Neural cell (in vitro differentiated cells): Measurements from ENCODE around the gene C1orf21. TPM values are rescaled to one million over a fixed set of nuclear protein-coding genes. Genes with fewer than 3 reads are reported as not detected.
"Not testable (repeated sequence)": the region's sequence is repeated elsewhere in the genome, so short reads cannot be mapped to it uniquely, and the experiment has no call there.

Source experiments
- H2AFZ ChIP-seq: fragments of 200-600, 300-800 bp; sonication (generic), shearing (Covaris generic); 2 replicates; pipeline ENCODE4 v1.6.0; 2014; ENCODE audit warnings: low read depth, mild to moderate bottlenecking, antibody characterized with exemption, low read length, moderate library complexity
- H3F3A ChIP-seq: fragments of 200-600 bp; shearing (Covaris generic); 2 replicates; pipeline ENCODE4 v1.6.1; 2016; ENCODE audit warnings: mild to moderate bottlenecking, moderate library complexity, mixed read lengths, antibody characterized with exemption, low read length; ENCODE audit not compliant: insufficient read depth, poor library complexity, severe bottlenecking
- H3K27ac ChIP-seq: fragments of 200-600, 300-800 bp; sonication (generic), shearing (Covaris generic); 2 replicates; pipeline ENCODE4 v1.5.1; 2014; ENCODE audit warnings: mild to moderate bottlenecking, low read length, moderate library complexity
- H3K27me3 ChIP-seq: fragments of 300-800, 200-600 bp; sonication (generic), shearing (Covaris generic); 2 replicates; pipeline ENCODE4 v1.6.0; 2014; ENCODE audit warnings: mild to moderate bottlenecking, low read depth, low read length, moderate library complexity; ENCODE audit not compliant: insufficient read depth
- H3K36me3 ChIP-seq: fragments of 300-800, 200-600 bp; sonication (generic), shearing (Covaris generic); 2 replicates; pipeline ENCODE4 v1.5.1; 2014; ENCODE audit warnings: mild to moderate bottlenecking, antibody characterized with exemption, low read length, moderate library complexity; ENCODE audit not compliant: insufficient read depth
- H3K4me2 ChIP-seq: fragments of 300-800, 200-600 bp; sonication (generic), shearing (Covaris generic); 2 replicates; pipeline ENCODE4 v1.6.0; 2014; ENCODE audit warnings: mild to moderate bottlenecking, low read length
- H3K4me3 ChIP-seq: fragments of 300-800, 200-600 bp; sonication (generic), shearing (Covaris generic); 2 replicates; pipeline ENCODE4 v1.5.1; 2014; ENCODE audit warnings: mild to moderate bottlenecking, low read length, moderate library complexity
- H3K79me2 ChIP-seq: fragments of 200-600 bp; shearing (Covaris generic); replicated peaks from 2 replicates; pipeline ENCODE4 v1.6.0; 2014; ENCODE audit warnings: mild to moderate bottlenecking, low read length, moderate library complexity; ENCODE audit not compliant: insufficient read depth
- H3K9ac ChIP-seq: fragments of 300-800, 200-600 bp; sonication (generic), shearing (Covaris generic); 2 replicates; pipeline ENCODE4 v1.6.1; 2016; ENCODE audit warnings: mild to moderate bottlenecking, low read length, mixed read lengths
- H3K9me2 ChIP-seq: fragments of 200-600 bp; shearing (Covaris generic); 2 replicates; pipeline ENCODE4 v1.6.1; 2016; ENCODE audit warnings: mild to moderate bottlenecking, low read length, mixed read lengths; ENCODE audit not compliant: insufficient read depth
- H3K9me3 ChIP-seq: fragments of 200-600, 300-800 bp; sonication (generic), shearing (Covaris generic); 2 replicates; pipeline ENCODE4 v1.6.1; 2016; ENCODE audit warnings: mild to moderate bottlenecking, mixed run types, low read length, moderate library complexity, mixed read lengths
- H4K20me1 ChIP-seq: fragments of 200-600 bp; shearing (Covaris generic); 2 replicates; pipeline ENCODE4 v1.6.1; 2016; ENCODE audit warnings: mild to moderate bottlenecking, mixed run types; ENCODE audit not compliant: insufficient read depth
- EP300 ChIP-seq: fragments of 450-650 bp; conservative IDR thresholded peaks from 2 replicates; pipeline ENCODE4 v1.6.1; 2014; ENCODE audit warnings: antibody characterized with exemption, mild to moderate bottlenecking, moderate library complexity; ENCODE audit not compliant: poor library complexity, severe bottlenecking
- EZH2 ChIP-seq: fragments of 200-600, 300-800 bp; shearing (Covaris generic), sonication (generic); IDR thresholded peaks from 2 replicates; pipeline ENCODE4 v1.6.1; 2014; ENCODE audit warnings: antibody characterized with exemption, low read length, borderline replicate concordance, mild to moderate bottlenecking; ENCODE audit not compliant: insufficient read depth, poor library complexity, severe bottlenecking
- MXI1 ChIP-seq: fragments of 450-650 bp; conservative IDR thresholded peaks from 2 replicates; pipeline ENCODE4 v1.6.1; 2014; ENCODE audit warnings: antibody characterized with exemption, mild to moderate bottlenecking; ENCODE audit not compliant: poor library complexity, severe bottlenecking
- POLR2AphosphoS5 ChIP-seq: IDR thresholded peaks from 2 replicates; pipeline ENCODE4 v1.6.1; 2012
- RAD21 ChIP-seq: fragments of 450-650 bp; conservative IDR thresholded peaks from 2 replicates; pipeline ENCODE4 v1.6.1; 2014; ENCODE audit warnings: antibody characterized with exemption, mild to moderate bottlenecking, moderate library complexity
- SMC3 ChIP-seq: fragments of 450-650 bp; conservative IDR thresholded peaks from 2 replicates; pipeline ENCODE4 v1.6.1; 2014; ENCODE audit warnings: antibody characterized with exemption, mild to moderate bottlenecking, moderate library complexity; ENCODE audit not compliant: poor library complexity
- TAF1 ChIP-seq: IDR thresholded peaks from 2 replicates; pipeline ENCODE4 v1.6.1; 2012; ENCODE audit warnings: low read depth
- polyA plus RNA-seq: library from polyadenylated mRNA; depleted of rRNA; stranded (reverse); fragments of >200 nt; gene quantifications from 2 replicates; pipeline ENCODE4 v1.2.3, GENCODE V29; 2014
- TF ChIP-seq, protein P1 (sequence below): IDR thresholded peaks from 2 replicates; pipeline ENCODE4 v1.6.1; 2012; ENCODE audit warnings: borderline replicate concordance
- TF ChIP-seq, protein P2 (sequence below): fragments of 450-650 bp; IDR thresholded peaks from 2 replicates; pipeline ENCODE4 v1.5.1; 2014; ENCODE audit warnings: antibody characterized with exemption, mild to moderate bottlenecking, moderate library complexity; ENCODE audit not compliant: poor library complexity, severe bottlenecking

The C1orf21 gene
- polyA plus RNA-seq, 1 donor from 2014 or later, result 21.1 TPM

DNA sequence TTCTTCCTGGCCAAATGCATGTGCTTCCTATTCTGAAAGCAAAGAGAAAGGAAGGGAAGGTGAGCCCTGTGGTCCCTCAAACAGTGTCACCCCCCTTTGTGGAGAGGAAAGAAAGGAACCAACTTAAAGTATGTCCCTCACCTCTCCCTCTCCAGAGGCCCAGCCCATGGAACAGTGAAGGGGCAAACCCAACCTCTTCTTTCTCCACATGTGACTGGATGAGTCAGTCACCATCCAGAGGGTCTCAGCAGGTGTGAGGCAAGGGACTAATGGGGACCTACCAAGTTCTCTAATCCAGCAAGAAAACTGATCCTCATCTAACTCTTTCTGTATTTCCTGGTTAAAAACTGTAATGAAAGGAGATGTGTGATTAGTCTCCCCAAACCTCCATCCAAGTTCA, 222.2 kb downstream of the C1orf21 start:
- no peak overlapping the region for H3K4me3 ChIP-seq
- H3K79me2 ChIP-seq, result no peaks in the 10 kb centered on the region
- H3F3A ChIP-seq, result no peaks in the 10 kb centered on the region
- no peak for TF ChIP-seq SMC3
- no peak for TF ChIP-seq MXI1
- TF ChIP-seq, protein P1, sequence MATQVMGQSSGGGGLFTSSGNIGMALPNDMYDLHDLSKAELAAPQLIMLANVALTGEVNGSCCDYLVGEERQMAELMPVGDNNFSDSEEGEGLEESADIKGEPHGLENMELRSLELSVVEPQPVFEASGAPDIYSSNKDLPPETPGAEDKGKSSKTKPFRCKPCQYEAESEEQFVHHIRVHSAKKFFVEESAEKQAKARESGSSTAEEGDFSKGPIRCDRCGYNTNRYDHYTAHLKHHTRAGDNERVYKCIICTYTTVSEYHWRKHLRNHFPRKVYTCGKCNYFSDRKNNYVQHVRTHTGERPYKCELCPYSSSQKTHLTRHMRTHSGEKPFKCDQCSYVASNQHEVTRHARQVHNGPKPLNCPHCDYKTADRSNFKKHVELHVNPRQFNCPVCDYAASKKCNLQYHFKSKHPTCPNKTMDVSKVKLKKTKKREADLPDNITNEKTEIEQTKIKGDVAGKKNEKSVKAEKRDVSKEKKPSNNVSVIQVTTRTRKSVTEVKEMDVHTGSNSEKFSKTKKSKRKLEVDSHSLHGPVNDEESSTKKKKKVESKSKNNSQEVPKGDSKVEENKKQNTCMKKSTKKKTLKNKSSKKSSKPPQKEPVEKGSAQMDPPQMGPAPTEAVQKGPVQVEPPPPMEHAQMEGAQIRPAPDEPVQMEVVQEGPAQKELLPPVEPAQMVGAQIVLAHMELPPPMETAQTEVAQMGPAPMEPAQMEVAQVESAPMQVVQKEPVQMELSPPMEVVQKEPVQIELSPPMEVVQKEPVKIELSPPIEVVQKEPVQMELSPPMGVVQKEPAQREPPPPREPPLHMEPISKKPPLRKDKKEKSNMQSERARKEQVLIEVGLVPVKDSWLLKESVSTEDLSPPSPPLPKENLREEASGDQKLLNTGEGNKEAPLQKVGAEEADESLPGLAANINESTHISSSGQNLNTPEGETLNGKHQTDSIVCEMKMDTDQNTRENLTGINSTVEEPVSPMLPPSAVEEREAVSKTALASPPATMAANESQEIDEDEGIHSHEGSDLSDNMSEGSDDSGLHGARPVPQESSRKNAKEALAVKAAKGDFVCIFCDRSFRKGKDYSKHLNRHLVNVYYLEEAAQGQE, result no peak
- no peak for TF ChIP-seq POLR2AphosphoS5
- no peak for TF ChIP-seq EP300
- no peak for TF ChIP-seq EZH2
- no peak overlapping the region for H3K9ac ChIP-seq
- no peak overlapping the region for H2AFZ ChIP-seq
- no peak overlapping the region for H3K27ac ChIP-seq
- H3K9me2 ChIP-seq, result no peaks in the 10 kb centered on the region
- H3K4me2 ChIP-seq, result no peak overlapping the region
- no peaks in the 10 kb centered on the region for H3K36me3 ChIP-seq
- H4K20me1 ChIP-seq, result no peaks in the 10 kb centered on the region
- H3K9me3 ChIP-seq, result no peaks in the 10 kb centered on the region
- no peaks in the 10 kb centered on the region for H3K27me3 ChIP-seq

DNA sequence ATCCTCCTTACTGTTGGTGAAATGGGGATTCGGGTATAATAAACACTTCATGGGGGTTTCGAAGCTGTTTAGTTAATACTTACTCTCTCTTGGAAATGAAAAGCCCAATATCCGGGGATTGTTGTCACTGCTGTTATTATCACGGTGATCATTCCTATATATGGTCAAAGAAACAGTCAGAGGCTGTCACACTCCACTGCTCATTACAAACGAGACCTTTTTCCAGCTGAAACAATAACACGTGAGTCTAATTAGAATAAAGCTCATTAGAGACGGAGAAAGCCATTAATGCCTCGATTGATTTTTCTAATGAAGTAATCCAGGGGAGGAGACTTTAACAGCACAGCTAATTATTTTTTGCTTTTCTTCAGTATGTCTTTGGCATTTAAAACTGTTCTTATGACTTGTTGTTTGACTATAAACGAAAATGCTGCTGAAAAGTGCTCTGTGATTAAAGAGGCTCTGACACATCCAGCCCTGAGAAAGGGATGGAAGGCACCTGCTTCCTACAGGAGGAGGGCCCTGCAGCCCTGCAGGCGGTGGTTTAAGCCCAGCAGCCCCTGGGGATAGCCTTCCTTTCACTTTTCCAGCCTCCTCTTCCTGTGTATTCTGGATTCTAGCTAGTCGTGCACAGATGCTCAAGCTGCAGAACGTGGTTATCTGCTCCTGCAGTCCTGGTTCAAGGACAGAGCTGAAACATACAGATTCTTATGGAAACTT, 224.2 kb downstream of the C1orf21 start:
- Histone ChIP-seq H2AFZ (no peak overlapping the region), H3K27ac (peak overlapping the region; percentile 70), H3K4me2 (peak overlapping the region; percentile 48), H3K27me3 (no peaks in the 10 kb centered on the region), H3K9ac (peak overlapping the region; percentile 59), H4K20me1 (no peaks in the 10 kb centered on the region), H3K9me2 (no peaks in the 10 kb centered on the region), H3K79me2 (no peaks in the 10 kb centered on the region), H3K4me3 (peak overlapping the region; percentile 50), H3F3A (no peaks in the 10 kb centered on the region), H3K9me3 (no peaks in the 10 kb centered on the region), H3K36me3 (no peaks in the 10 kb centered on the region)
- TF ChIP-seq EZH2 (no peak), POLR2AphosphoS5 (no peak), SMC3 (no peak), TAF1 (no peak), MXI1 (no peak), RAD21 (no peak), EP300 (no peak)
- TF ChIP-seq, protein P2, sequence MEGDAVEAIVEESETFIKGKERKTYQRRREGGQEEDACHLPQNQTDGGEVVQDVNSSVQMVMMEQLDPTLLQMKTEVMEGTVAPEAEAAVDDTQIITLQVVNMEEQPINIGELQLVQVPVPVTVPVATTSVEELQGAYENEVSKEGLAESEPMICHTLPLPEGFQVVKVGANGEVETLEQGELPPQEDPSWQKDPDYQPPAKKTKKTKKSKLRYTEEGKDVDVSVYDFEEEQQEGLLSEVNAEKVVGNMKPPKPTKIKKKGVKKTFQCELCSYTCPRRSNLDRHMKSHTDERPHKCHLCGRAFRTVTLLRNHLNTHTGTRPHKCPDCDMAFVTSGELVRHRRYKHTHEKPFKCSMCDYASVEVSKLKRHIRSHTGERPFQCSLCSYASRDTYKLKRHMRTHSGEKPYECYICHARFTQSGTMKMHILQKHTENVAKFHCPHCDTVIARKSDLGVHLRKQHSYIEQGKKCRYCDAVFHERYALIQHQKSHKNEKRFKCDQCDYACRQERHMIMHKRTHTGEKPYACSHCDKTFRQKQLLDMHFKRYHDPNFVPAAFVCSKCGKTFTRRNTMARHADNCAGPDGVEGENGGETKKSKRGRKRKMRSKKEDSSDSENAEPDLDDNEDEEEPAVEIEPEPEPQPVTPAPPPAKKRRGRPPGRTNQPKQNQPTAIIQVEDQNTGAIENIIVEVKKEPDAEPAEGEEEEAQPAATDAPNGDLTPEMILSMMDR, result no peak
- TF ChIP-seq, protein P1, result no peak

DNA sequence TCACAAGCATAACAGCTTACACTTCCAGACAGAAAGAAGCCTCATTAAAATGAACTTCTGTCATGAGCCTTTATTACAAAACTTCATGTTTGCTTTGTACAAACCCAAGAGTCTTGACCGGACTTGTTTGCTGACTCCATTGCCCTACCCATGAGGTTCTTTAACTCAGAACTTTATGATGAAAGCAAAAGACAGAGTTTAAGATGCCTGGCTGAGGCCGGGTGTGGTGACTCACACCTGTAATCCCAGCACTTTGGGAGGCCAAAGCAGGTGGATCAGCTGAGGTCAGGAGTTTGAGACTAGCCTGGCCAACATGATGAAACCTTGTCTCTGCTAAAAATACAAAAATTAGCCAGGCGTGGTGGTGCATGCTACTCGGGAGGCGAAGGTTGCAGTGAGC, 225.4 kb downstream of the C1orf21 start:
- not testable (repeated sequence) for H3K4me2 ChIP-seq, H3K27me3 ChIP-seq, H3K9me3 ChIP-seq, H2AFZ ChIP-seq, H3K9me2 ChIP-seq, H3K79me2 ChIP-seq, H3K4me3 ChIP-seq, H3K9ac ChIP-seq, H4K20me1 ChIP-seq, H3K36me3 ChIP-seq, H3K27ac ChIP-seq, H3F3A ChIP-seq
